Skin epidermis (tissue), 12 donors: ENCODE data around the gene PURB.
"Not testable (repeated sequence)": the region's sequence is repeated elsewhere in the genome, so short reads cannot be mapped to it uniquely, and the experiment has no call there.

Source experiments
- H3K27ac ChIP-seq, 21 experiments: fragments of 200-600 bp; sonication (generic) in 11 of 21; one replicate each; pipeline ENCODE4 v1.5.0; 2020; ENCODE audit warnings: mild to moderate bottlenecking in 3 of 21, inconsistent platforms in 2 of 21, moderate library complexity in 2 of 21
- H3K4me3 ChIP-seq, 7 experiments: fragments of 200-600 bp; sonication (generic) in 2 of 7; one replicate each; pipeline ENCODE4 v1.5.0; 2020; ENCODE audit warnings: inconsistent platforms in 2 of 7, mild to moderate bottlenecking in 2 of 7, moderate library complexity in 1 of 7

Gene PURB

DNA sequence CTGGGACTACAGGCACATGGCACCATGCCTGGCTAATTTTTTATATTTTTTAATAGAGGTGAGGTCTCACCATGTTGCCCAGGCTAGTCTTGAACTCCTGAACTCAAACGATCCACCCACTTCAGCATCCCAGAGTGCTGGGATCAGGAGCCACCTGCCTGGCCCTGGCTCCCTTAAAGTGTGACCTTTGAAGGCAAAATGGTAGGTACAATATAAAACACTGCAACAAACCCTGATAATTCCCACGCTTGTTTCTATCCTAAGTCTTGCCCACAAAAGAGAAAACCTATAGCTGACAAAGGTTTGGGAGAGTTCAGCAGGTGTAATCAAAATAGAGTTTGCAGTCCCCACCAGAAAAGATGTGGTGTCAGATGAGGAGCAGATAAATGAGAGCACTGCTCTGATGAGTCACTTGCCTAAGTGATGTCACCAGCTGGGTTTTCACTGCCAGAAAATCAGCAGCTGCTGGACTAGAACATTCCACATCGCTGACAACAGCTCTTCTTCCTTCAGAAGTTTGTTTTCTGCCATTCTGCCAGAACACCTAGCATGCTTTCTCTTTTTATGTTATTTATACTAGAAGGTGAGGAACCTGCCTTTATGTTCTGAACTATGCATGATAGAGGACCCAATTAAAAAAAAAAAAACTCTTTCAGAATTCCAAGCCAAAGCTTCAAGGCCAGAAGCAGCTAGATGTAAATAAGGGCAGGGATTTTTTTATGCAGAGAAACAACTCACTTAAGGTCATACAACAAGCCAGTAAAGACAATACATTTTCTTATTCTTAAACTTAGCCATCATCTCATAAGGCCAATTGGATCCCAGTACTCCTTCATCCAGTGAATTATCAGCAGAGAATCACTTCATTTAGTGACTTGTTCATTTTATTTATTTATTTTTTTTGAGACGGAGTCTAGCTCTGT lies 18.0 kb downstream of the PURB start:
- peak overlapping the region in 1 of 21 experiments; percentile 16 for H3K27ac ChIP-seq

DNA sequence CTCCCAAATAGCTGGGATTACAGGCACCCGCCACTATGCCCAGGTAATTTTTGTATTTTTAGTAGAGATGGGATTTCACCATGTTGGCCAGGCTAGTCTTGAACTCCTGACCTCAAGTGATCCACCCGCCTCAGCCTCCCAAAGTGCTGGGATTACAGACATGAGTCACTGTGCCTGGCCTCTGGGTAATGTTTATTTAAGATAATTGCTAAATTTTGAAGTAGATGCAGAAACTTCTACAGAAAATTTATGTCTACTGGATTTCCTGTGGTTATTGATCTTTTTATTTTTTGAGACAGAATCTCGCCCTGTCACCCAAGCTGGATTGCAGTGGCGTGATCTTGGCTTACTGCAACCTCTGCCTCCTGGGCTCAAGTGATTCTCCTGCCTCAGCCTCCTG lies 23.4 kb downstream of the PURB start:
- H3K4me3 ChIP-seq, H3K27ac ChIP-seq: not testable (repeated sequence)

More for the DNA sequence above, 18.0 kb downstream of the PURB start:
- H3K4me3 ChIP-seq = no peak overlapping the region

DNA sequence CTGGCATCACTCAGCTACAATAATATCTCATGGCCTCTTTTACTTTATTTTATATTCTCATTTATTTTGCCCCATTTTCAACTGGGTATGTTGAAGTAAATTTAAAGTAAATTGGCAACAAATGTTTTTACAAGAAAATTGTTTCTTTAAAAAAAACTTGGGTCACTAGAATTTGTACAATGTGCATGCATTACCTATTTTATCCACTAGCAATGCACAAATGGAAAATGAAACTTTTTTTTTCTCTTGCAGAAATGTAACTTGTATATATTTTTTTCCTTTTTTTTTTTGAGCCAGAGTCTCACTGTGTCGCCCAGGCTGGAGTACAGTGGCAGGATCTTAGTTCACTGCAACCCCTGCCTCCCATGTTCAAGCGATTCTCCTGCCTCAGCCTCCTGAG lies 27.2 kb downstream of the PURB start:
- Histone ChIP-seq H3K27ac (no peak overlapping the region), H3K4me3 (no peak overlapping the region)

DNA sequence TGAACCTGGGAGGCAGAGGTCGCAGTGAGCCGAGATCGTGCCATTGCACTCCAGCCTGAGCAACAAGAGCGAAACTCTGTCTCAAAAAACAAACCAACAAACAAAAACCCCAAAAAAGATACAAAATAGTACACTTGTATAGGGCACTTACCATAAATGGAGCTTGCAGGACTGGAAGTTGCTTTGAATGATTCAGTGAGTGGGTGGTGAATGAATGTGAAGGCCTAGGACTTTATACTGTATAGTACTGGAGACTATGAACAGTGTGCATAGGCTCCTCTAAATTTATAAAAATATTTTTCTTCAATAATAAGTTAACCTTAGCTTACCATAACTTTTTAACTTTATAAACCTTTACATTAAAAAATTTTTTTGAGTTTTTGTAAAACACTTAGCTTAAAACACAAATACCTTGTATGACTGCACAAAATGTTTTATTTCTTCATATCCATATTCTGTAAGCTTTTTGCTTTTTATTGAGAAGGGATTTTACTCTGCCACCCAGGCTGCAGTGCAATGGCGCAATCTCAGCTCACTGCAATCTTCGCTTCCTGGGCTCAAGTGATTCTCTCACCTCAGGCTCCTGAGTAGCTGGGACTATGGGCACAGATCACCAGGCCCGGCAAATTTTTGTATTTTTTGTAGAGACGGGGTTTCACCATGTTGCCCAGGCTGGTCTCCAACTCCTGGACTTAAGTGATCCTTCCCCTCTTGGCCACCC lies 30.5 kb downstream of the PURB start:
- Histone ChIP-seq H3K4me3 (no peak overlapping the region), H3K27ac (no peak overlapping the region)

DNA sequence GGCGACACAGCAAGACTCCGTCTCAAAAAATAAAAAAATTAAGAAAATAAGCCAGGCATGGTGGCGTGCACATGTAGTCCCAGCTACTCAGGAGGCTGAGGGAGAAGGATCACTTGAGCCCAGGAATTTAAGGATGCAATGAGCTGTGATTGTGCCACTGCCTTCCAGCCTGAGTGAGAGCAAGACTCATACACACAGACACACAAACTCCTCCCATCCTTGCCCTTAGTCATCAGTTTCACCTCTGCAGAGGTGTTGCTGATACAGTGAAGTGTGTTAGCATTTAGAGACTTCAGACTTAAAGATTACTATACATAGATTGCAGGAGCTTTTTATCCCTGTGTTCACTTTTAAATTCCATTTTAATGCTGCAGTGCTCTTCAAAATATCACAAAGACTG lies 31.9 kb downstream of the PURB start:
- Histone ChIP-seq H3K27ac (no peak overlapping the region), H3K4me3 (no peak overlapping the region)

DNA sequence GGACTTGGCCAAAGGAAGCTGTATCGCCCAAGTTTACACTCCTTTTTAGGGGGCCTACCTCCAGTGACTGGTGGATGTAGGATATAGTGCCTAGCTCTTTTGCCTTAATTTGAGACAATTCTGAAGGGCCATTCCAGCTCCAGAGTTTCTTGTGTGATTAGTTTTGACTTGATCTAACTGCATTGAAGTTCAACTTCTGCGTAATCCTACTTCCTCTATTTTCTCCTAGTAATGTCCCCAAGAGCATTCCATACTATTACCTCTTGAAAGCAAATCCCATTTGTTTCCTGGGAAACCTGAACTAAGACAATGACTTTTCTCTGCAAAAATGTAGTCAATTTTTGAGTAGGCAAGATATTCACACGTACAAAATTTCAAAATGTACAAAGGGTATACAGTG lies 32.7 kb downstream of the PURB start:
- no peak overlapping the region for H3K4me3 ChIP-seq
- H3K27ac ChIP-seq = no peak overlapping the region

DNA sequence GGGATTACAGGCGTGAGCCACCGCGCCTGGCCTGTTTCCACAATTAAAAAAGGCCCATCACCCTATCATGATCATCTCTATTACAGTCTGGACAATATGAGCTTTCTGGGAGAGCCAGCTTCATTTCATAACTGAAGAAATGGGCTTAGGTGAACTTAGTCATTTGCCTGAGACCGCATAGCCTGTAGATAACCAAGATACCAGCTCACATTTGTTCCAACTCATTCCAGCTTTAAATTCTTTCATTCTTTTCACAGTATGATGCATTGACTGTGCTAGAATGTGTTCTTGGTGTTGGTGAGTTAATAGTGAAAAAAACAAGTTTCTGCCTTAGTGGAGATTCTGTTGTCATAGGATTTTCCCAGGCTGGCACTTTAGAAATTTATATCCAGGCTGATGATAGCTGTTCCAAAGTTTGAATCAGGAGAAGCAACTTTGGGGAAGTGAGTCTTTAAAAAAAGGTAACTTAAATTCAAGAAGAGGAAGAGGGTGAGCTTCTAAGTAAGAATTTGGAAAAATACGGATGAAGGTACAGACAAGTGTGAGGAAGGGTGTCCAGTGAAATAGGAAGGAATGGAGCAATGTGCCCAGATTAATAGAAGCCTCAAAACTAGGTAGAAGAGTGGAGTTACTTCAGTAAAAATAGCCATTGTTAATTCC lies 35.3 kb downstream of the PURB start:
- no peak overlapping the region for H3K27ac ChIP-seq
- no peak overlapping the region for H3K4me3 ChIP-seq

DNA sequence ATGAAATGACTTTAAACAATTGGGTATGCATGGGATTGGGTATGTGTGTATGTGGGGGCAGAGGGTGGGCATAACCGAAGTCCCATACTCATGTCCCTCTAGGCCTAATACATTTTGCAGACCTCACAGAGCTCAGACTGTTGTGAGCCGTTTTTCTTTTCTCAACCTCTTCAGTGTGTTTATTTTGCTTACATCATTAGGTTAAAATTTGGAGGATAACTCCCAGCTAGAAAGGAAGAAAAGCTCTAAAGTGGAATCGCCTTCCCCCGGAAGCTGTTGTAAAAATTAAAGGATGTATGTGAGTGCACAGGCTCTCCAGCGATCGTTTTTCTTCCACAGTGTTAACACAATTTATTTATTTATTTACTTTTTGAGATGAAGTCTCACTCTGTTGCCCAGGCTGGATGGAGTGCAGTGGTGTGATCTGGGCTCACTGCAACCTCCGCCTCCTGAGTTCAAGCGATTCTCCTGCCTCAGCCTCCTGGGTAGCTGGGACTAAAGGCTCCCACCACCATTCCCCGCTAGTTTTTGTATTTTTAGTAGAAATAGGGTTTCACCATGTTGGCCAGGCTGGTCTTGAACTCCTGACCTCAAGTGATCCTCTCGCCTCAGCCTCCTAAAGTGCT lies 36.0 kb downstream of the PURB start:
- Histone ChIP-seq H3K27ac (peak overlapping the region in 3 of 21 experiments; percentile 82 to 88 (median 88)), H3K4me3 (peak overlapping the region in 1 of 7 experiments; percentile 51)

DNA sequence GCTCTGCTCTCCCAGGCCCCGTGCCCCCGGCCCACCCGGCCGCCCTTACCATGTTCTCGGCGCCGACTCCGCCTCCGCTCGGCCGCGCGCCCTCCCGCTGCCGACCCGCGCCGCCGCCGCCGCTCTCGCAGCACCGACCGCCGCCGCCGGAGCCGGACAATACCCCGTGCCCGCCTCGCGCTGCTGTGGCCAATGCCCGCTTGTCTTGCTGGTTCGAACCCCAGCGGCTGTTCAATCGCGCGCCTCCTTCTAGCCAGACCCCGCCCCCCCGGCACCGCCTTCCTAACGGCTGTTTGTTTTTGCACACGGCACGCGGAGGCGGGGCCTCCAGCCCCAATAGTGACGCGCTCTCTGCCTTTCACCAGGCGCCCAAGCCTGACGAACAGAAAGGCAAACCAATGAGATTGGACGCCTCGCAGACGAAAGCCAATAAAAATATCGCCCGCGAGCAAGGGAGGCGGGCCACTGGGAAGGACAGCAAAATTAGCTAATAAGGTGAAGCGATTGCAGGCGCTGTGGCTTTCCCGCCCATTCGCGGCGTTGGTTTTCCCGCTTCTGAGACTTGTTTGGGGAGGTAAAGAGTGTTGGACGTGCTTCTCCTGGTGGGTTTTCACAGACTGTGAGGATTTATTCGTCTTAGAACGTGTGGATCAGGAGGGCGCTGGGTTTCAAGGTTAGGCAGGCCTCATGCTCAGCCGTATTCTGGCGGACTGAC lies 37.3 kb downstream of the PURB start, which contains the start of gene H2AZ2:
Gene H2AZ2, minus strand, starts transcription at position 168 of the 715 bp plus-strand sequence. Its CDS starts 116 bp downstream, at position 52.
- Histone ChIP-seq H3K27ac (peak within 1 kb of the TSS; percentile 79 to 98 (median 91)), H3K4me3 (peak within 1 kb of the TSS; percentile 51 to 84 (median 66))

DNA sequence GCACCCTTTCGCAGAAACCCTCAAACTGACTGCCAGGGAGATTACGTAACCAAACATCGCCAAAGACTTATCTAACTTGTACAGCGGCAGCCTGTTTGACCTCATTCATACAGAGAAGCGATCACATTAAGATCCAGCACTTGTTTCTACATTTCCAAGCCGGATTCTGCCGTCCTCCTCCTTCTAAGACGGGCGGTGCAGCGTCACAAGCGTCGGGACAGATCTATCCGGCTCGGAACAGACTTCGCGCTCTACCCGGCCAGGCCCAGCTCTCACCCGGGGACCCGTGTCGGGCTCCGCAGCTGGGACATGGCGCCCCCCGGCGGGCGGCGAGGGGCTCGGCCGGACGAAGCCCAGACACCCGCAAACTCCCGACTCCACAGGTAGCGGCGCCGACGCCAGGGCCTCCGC lies 37.8 kb downstream of the PURB start:
- H3K27ac ChIP-seq = peak overlapping the region; percentile 75 to 98 (median 91)
- H3K4me3 ChIP-seq = peak overlapping the region; percentile 51 to 84 (median 66)

DNA sequence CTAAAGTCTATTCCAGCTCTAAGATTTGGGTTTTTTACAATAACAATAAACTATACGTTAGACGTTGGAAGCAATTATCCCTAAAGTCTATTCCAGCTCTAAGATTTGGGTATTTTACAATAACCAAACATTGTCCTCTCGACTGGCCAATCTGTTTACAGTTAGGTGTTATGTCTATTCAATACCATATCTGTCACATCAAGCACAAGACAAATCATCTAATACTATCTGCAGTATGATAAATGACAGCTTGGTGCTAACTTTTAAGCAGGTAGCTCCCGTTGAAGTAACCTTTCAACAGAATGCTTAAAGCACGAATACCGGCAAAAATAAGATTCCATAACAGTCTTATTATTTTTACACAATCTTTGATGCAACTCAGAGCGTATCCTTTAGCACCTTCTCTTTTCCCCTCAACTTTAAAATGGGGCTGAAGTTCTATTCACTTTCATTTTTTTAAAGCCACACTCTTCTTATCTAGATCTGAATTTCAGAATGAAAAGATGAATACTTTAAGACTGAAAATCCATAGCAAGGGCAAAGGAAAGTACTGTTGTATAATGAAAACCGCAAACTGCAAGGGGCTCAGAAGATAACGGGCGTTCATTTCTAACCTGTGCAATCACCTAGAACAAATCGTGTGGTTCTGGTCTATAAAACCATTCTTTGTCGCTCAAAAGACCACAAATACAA lies 38.4 kb downstream of the PURB start:
- H3K4me3 ChIP-seq = peak overlapping the region; percentile 51 to 84 (median 66)

DNA sequence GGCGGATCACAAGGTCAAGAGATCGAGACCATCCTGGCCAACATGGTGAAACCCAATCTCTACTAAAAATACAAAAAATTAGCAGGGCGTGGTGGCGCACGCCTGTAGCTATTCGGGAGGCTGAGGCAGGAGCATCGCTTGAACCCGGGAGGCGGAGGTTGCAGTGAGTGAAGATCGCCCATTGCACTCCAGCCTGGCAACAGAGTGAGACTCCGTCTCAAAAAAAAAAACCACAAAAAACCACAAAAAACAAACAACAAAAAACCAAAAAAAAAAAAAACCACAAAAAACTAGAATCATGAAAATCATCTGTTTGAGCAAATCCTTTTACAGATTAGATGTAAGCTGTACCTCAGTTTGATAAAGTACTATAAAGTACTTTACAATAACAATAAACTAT lies 38.9 kb downstream of the PURB start:
- H3K4me3 ChIP-seq = peak overlapping the region; percentile 51 to 84 (median 66)
- H3K27ac ChIP-seq = peak overlapping the region in 14 of 21 experiments; percentile 82 to 97 (median 90)

More for the DNA sequence above, 38.4 kb downstream of the PURB start:
- H3K27ac ChIP-seq = peak overlapping the region; percentile 75 to 98 (median 91)

DNA sequence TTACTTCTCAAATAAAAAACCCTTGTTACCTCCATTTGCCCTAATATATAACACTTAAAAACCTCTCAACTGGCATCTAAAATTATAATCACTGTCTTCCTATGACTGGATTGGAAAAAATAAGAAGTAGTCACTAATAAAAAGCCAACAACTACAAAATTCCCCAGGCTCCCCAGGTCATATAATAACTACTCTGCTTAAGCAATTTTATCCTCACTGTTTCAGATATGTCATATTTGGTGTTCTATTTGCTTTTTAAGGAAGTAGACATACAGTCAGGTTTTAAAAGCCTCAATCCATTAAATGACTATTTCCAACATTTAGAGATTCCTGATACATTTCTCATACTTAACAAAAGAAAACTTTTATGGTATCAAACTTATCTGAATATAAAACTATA lies 39.9 kb downstream of the PURB start:
- no peak overlapping the region for H3K27ac ChIP-seq
- H3K4me3 ChIP-seq = peak overlapping the region in 1 of 7 experiments; percentile 75

DNA sequence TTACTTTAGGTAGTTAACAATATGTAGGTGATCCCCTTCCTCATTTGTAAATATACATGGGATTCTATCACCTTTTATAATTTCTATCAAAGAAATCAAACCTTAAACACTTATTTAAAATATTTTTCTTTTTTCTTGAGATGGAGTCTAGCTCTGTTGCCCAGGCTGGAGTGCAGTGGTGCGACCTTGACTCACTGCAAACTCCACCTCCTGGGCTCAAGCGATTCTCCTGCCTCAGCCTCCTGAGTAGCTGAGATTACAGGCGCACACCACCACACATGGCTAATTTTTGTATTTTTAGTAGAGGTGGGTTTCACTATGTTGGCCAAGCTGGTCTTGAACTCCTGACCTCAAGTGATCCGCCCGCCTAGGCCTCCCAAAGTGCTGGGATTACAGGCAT lies 41.9 kb downstream of the PURB start:
- H3K27ac ChIP-seq, H3K4me3 ChIP-seq: not testable (repeated sequence)

DNA sequence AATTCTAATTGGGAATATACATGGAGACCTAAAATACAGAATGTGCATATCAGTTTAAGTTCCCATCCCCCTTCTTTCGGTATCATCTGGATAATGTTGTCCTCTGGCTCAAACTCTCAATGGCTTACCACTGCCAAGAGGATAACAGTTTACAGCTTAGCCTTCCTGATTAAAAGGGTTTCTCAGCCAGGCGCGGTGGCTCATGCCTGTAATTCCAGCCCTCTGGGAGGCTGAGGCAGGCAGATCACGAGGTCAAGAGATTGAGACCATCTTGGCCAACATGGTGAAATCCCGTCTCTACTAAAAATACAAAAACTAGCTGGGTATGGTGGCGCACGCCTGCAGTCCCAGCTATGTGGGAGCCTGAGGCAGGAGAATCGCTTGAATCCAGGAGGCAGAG lies 42.7 kb downstream of the PURB start:
- H3K4me3 ChIP-seq = not testable (repeated sequence)
- H3K27ac ChIP-seq = peak overlapping the region in 1 of 21 experiments; percentile 4

DNA sequence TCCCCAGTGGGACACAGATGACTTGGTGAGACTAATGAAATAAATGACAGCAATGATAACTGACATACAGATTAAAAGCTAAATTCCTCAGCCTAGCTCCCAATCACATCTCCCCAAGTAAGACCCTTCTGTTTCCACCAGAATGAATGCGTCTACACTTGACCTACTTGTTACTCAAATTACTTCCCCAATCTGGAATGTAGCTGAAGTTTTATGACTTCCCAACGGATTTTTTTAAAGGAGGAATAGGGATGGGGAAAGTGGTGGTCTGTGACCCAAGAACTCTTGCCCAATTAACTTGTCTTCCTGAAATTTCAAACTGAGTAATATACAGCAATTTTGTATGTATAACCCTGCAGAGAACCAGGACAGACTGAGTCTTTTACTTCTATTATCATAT lies 46.6 kb downstream of the PURB start:
- H3K4me3 ChIP-seq = no peak overlapping the region

DNA sequence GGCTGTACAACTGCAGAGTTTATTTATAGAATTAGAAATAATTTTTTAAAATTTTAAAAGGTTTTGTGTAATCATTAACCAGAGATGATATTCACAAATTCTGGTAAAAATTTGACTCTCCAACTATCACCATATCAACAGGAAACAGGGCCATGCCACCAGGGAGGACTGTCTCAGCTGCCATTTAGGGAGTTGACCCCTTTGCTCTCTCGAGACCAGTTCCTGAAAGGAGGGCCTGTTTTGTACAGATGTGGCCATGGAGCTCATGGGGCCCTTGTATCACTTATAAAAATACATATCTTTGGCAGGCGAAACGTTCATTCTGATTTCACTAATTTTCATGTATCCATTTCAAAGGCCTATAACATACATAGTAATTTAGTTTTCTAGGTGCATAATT lies 57.8 kb downstream of the PURB start:
- H3K4me3 ChIP-seq = no peak overlapping the region
- no peak overlapping the region for H3K27ac ChIP-seq

More for the DNA sequence above, 46.6 kb downstream of the PURB start:
- no peak overlapping the region for H3K27ac ChIP-seq
